K562 (cell line): ENCODE measurements around the gene NEUROG1. TPM values are rescaled to one million over a fixed set of nuclear protein-coding genes. Genes with fewer than 3 reads are reported as not detected.

ENCODE experiments used
- ATAC-seq: fragments of 200-7000 bp; cut with Tn5 transposase; 3 replicates; pipeline ENCODE4 v1.9.1; 2020; ENCODE audit warnings: moderate library complexity
- BruUV-seq: library from RNA; stranded (reverse); fragments of 400-500 nt; replicated peaks from 2 replicates; lab custom pipeline; 2021; lab: Mats Ljungman, UMichigan
- CTCF ChIA-PET: fragments of 300-600 bp; formaldehyde crosslinking; extraction: SDS; loops from one replicate; lab custom pipeline; 2021; ENCODE audit warnings: low intra/inter-chr PET ratio; lab: Yijun Ruan, JAX
- POLR2A ChIA-PET: fragments of 300-600, 350-650 bp; sonication (Branson Sonifier 250); formaldehyde crosslinking; extraction: SDS; loops from one replicate; lab custom pipeline; 2021; ENCODE audit warnings: antibody characterized with exemption, inconsistent platforms; lab: Yijun Ruan, JAX
- DNase-seq, 4 experiments: peaks; one replicate each; pipeline versions ENCODE4 v3.0.0 to v3.0.0-alpha.2; 2011 to 2018; ENCODE audit warnings: low spot score in 3 of 4, mixed read lengths in 3 of 4; ENCODE audit errors: extremely low read depth in 1 of 4
- FAIRE-seq: peaks from 2 replicates; lab custom pipeline; 2011; peaks lifted over from hg19 to GRCh38; lab: Jason Lieb, UNC
- H2AFZ ChIP-seq: 2 replicates; pipeline ENCODE4 v1.6.0; 2011; ENCODE audit warnings: low read depth, low read length, control low read depth, inconsistent platforms
- H3K27ac ChIP-seq: fragments of 200-600 bp; 3 replicates; pipeline ENCODE4 v1.8.0; 2011; ENCODE audit warnings: low read depth, mild to moderate bottlenecking, control low read depth, inconsistent platforms, low read length, moderate library complexity, mixed read lengths; ENCODE audit errors: extremely low read depth
- H3K27me3 ChIP-seq, 2 experiments: fragments of 300-600 bp in 1 of 2; 2 replicates in 1 of 2; 3 replicates in 1 of 2; pipeline versions ENCODE4 v1.6.0 to v1.8.0; 2011; ENCODE audit warnings: inconsistent platforms in 2 of 2, low read length in 2 of 2, mild to moderate bottlenecking in 1 of 2, mixed read lengths in 1 of 2, moderate library complexity in 1 of 2; ENCODE audit not compliant: control insufficient read depth in 2 of 2, insufficient read depth in 2 of 2
- H3K36me3 ChIP-seq: fragments of 300-600 bp; 3 replicates; pipeline ENCODE4 v1.8.0; 2011; ENCODE audit warnings: mild to moderate bottlenecking, low read length, inconsistent platforms; ENCODE audit not compliant: control insufficient read depth, insufficient read depth
- H3K4me1 ChIP-seq, 2 experiments: fragments of 200-600 bp in 1 of 2; replicated peaks in 1 of 2; 2 replicates in 1 of 2; 3 replicates in 1 of 2; pipeline versions ENCODE4 v1.5.1 to v1.8.0; 2011; ENCODE audit warnings: inconsistent platforms in 2 of 2, low read length in 2 of 2, mild to moderate bottlenecking in 1 of 2, mixed read lengths in 1 of 2, moderate library complexity in 1 of 2; ENCODE audit not compliant: control insufficient read depth in 2 of 2, insufficient read depth in 2 of 2
- H3K4me2 ChIP-seq: 2 replicates; pipeline ENCODE4 v1.6.1; 2011; ENCODE audit warnings: low read length, control low read depth, inconsistent platforms, mixed read lengths; ENCODE audit not compliant: insufficient read depth
- H3K4me3 ChIP-seq: fragments of 200-600 bp; sonication (generic), shearing (Covaris generic); 2 replicates; pipeline ENCODE4 v1.5.1; 2016; ENCODE audit warnings: control low read depth, inconsistent platforms
- H3K79me2 ChIP-seq: fragments of 200-600 bp; 3 replicates; pipeline ENCODE4 v1.8.0; 2011; ENCODE audit warnings: low read length, inconsistent platforms; ENCODE audit not compliant: control insufficient read depth, insufficient read depth
- H3K9ac ChIP-seq, 2 experiments: 2 replicates each; pipeline versions ENCODE4 v1.6.0 to v1.6.1; 2011; ENCODE audit warnings: low read depth in 2 of 2, low read length in 2 of 2, control low read depth in 1 of 2, inconsistent platforms in 1 of 2, mild to moderate bottlenecking in 1 of 2, mixed read lengths in 1 of 2; ENCODE audit not compliant: insufficient read depth in 1 of 2
- H3K9me1 ChIP-seq: one replicate; pipeline ENCODE4 v1.6.0; 2011; ENCODE audit warnings: inconsistent platforms, mild to moderate bottlenecking, low read length, moderate library complexity; ENCODE audit not compliant: control insufficient read depth, insufficient read depth
- H3K9me3 ChIP-seq: replicated peaks from 2 replicates; pipeline ENCODE4 v1.5.1; 2011; ENCODE audit warnings: low read depth, low read length, inconsistent platforms; ENCODE audit not compliant: control insufficient read depth, insufficient read depth
- H4K20me1 ChIP-seq: replicated peaks from 2 replicates; pipeline ENCODE4 v1.6.1; 2011; ENCODE audit warnings: low read length, inconsistent platforms, mixed read lengths; ENCODE audit not compliant: control insufficient read depth, insufficient read depth
- DNMT1 ChIP-seq: fragments of 450-650 bp; IDR thresholded peaks from 2 replicates; pipeline ENCODE4 v1.6.1; 2016; ENCODE audit warnings: antibody characterized with exemption, mild to moderate bottlenecking
- NR1H2 ChIP-seq: sonication (generic); formaldehyde crosslinking; IDR thresholded peaks from 2 replicates; pipeline ENCODE4 v1.4.0; 2020; ENCODE audit warnings: mild to moderate bottlenecking, missing genetic modification reagents
- POLR2G ChIP-seq: fragments of 200-400 bp; formaldehyde crosslinking; IDR thresholded peaks from 2 replicates; pipeline ENCODE4 v1.6.1; 2017; ENCODE audit warnings: low read depth, mild to moderate bottlenecking, antibody characterized with exemption, low read length, moderate library complexity
- PYGO2 ChIP-seq: fragments of 450-650 bp; IDR thresholded peaks from 2 replicates; pipeline ENCODE4 v1.6.1; 2016; ENCODE audit warnings: mild to moderate bottlenecking, missing genetic modification characterization, moderate library complexity, missing compliant biosample characterization
- ZNF316 ChIP-seq: fragments of 450-650 bp; IDR thresholded peaks from 2 replicates; pipeline ENCODE4 v1.6.1; 2016
- ZNF384 ChIP-seq: IDR thresholded peaks from 2 replicates; pipeline ENCODE4 v1.6.1; 2012; ENCODE audit warnings: low read depth, low read length, improper control_type of control experiment
- WGBS: fragments of 100-300 bp; shearing (Covaris generic); methylation state at CpG from one replicate; pipeline ENCODE4 v1.1.6; 2016; ENCODE audit warnings: low coverage, mixed read lengths; ENCODE audit not compliant: insufficient coverage; ENCODE audit errors: missing lambda C conversion rate; 5-methylcytosine and 5-hydroxymethylcytosine counted together
- in situ Hi-C: fragments of 300-500 bp; cut with MboI; formaldehyde crosslinking; loops from 4 replicates; pipeline ENCODE4 v1.15.0; 2018; ENCODE audit warnings: inconsistent platforms, mixed read lengths
- intact Hi-C: fragments of 100-400 bp; cut with micrococcal nuclease; formaldehyde crosslinking; loops from 2 replicates; pipeline ENCODE4 v1.14.2; 2022
- polyA plus RNA-seq, 8 experiments: library from polyadenylated mRNA; depleted of rRNA in 4 of 8; stranded (reverse) in 5 of 8; unstranded in 3 of 8; fragments of >200 nt; fragmentation: Nextera tagmentation in 2 of 8; fragmentation: Illumina TruSeq in 1 of 8; extraction: Ambion mirVana in 2 of 8; extraction: Trizol in 1 of 8; gene quantifications; 2 replicates each; pipeline versions ENCODE4 v1.2.1 to v1.2.3, GENCODE V29; 2011 to 2014; ENCODE audit warnings: inconsistent platforms in 1 of 8, missing spikeins in 1 of 8
- total RNA-seq, 7 experiments: library from RNA; depleted of rRNA in 6 of 7; stranded (reverse); fragments of >200 nt in 6 of 7; fragmentation: Illumina TruSeq in 2 of 7; extraction: Trizol in 2 of 7; gene quantifications; 2 replicates each; pipeline versions ENCODE4 v1.2.1 to v1.2.3, GENCODE V29; 2011 to 2021; ENCODE audit warnings: low replicate concordance in 1 of 7
- TF ChIP-seq, protein P1 (sequence below): fragments of 450-650 bp; formaldehyde crosslinking; IDR thresholded peaks from 2 replicates; pipeline ENCODE4 v1.4.0; 2022; ENCODE audit warnings: missing genetic modification characterization
- TF ChIP-seq, protein P2 (sequence below), 3 experiments: fragments of 200-800 bp in 1 of 3; sonication (Bioruptor generic) in 1 of 3; sonication (generic) in 1 of 3; formaldehyde crosslinking in 1 of 3; IDR thresholded peaks; 2 replicates each; pipeline versions ENCODE4 v1.6.1 to v1.8.0; 2016 to 2022; ENCODE audit warnings: mild to moderate bottlenecking in 2 of 3, missing compliant biosample characterization in 2 of 3, missing genetic modification characterization in 2 of 3, missing genetic modification reagents in 1 of 3
- TF ChIP-seq, protein P3 (sequence below): fragments of 250-450 bp; sonication (Bioruptor Pico); IDR thresholded peaks from 2 replicates; pipeline ENCODE4 v1.9.0; 2021; ENCODE audit warnings: mild to moderate bottlenecking, inconsistent platforms
- TF ChIP-seq, protein P4 (sequence below): fragments of 450-650 bp; conservative IDR thresholded peaks from 2 replicates; pipeline ENCODE4 v1.6.1; 2016; ENCODE audit warnings: missing genetic modification characterization, low read depth, mild to moderate bottlenecking, control low read depth, missing compliant biosample characterization
- TF ChIP-seq, protein P5 (sequence below): fragments of 200-800 bp; sonication (Bioruptor generic); IDR thresholded peaks from 2 replicates; pipeline ENCODE4 v1.6.1; 2017; ENCODE audit warnings: missing genetic modification characterization, missing compliant biosample characterization

The NEUROG1 gene
- total and polyA plus RNA-seq, 9 of the 15 experiments (the other 6 are each of a cell fraction or from before 2014, with no cell fraction given): not detected

DNA sequence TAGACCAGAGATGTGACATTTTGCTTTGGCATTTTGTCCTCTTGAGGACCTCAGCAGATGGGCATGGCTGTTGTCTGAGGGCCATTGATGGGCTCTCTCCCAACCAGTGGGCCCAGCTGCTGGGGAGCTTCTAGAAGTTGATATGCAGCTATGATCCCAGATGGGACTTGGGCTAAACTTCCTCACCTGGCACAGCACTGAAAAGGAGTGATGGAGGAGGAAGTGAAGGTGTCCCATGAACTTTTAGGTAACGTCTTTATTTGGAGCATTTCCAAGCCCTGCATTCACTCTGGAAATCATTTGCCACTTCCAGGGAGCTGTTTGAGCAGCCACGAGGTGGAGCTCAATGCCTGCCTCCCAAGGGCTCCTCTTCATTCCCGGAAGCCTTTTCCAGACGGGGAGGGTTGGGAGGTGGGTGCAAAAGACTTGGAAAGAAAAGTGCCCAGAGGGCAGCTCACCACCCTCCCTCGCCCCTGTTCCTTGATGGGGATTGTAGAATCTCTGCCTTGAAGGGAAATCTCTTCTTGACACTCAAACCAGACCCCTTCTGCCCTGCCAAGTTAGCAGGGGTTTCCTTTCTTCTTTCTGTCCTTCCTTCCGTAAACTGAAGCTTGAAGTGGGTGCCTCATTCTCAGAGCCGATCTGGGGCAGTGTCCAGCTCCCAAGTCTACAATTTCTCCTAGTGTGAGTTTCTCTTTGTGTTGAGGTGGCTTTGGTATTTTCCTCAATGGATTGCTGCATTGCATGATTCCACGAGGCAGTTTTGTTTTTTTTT is 18.1 kb upstream of the NEUROG1 start:
- Histone ChIP-seq H4K20me1 (peaks cover 3% of the 10 kb centered on the region; the same call in 1 of the 2 replicates), H3K79me2 (no peaks in the 10 kb centered on the region), H3K9me3 (no peaks in the 10 kb centered on the region), H3K4me3 (no peak overlapping the region), H3K9ac (peak overlapping the region in 1 of 2 experiments; percentile 33; a peak in 1 of 4 replicates), H3K4me1 (peaks cover 3% of the 10 kb centered on the region in 2 experiments; a peak in 2 of 5 replicates), H3K9me1 (no peaks in the 10 kb centered on the region), H3K36me3 (no peaks in the 10 kb centered on the region), H2AFZ (peak overlapping the region; percentile 89), H3K27ac (no peak overlapping the region; the same call in 2 of the 3 replicates), H3K4me2 (peak overlapping the region; percentile 75), H3K27me3 (peaks cover 0 to 5% of the 10 kb centered on the region in 2 experiments; a peak in 1 of 5 replicates)
- no TSS peak for BruUV-seq
- intact Hi-C loops: loop anchor here (2.0 to 5.0 kb wide), 2 partner anchors 47 to 277 kb away; no protein-coding TSS in a partner anchor
- ChIA-PET CTCF (interaction anchor here (0.7 to 3.3 kb wide), 5 partner anchors 20 to 276 kb away, joined by 3 to 14 read pairs (median 6); no protein-coding TSS in a partner anchor), POLR2A (interaction anchor here (1.0 to 3.5 kb wide), 3 partner anchors 8 to 91 kb away, joined by 3 to 28 read pairs (median 6); no protein-coding TSS in a partner anchor)
- FAIRE-seq (peak; percentile 54), ATAC-seq (peak; percentile 80), DNase-seq (peak; percentile 35 to 56 (median 46))
- in situ Hi-C loops: loop anchor here (5.0 kb wide), 1 partner anchor 87 kb away; no protein-coding TSS in a partner anchor
- WGBS: 8% methylated on average over 6 of the region's 8 CpGs
- TF ChIP-seq PYGO2: no peak
- TF ChIP-seq, protein P1, sequence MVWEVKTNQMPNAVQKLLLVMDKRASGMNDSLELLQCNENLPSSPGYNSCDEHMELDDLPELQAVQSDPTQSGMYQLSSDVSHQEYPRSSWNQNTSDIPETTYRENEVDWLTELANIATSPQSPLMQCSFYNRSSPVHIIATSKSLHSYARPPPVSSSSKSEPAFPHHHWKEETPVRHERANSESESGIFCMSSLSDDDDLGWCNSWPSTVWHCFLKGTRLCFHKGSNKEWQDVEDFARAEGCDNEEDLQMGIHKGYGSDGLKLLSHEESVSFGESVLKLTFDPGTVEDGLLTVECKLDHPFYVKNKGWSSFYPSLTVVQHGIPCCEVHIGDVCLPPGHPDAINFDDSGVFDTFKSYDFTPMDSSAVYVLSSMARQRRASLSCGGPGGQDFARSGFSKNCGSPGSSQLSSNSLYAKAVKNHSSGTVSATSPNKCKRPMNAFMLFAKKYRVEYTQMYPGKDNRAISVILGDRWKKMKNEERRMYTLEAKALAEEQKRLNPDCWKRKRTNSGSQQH (CRISPR knock-in tag): no peak
- no peak for TF ChIP-seq ZNF316
- TF ChIP-seq ZNF384: 0 out of 2 replicates have a peak, but pooled peaks have one; percentile 25
- no peak for TF ChIP-seq NR1H2 (CRISPR knock-in tag)
- TF ChIP-seq, protein P2, sequence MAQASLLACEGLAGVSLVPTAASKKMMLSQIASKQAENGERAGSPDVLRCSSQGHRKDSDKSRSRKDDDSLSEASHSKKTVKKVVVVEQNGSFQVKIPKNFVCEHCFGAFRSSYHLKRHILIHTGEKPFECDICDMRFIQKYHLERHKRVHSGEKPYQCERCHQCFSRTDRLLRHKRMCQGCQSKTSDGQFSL (CRISPR knock-in tag; IDR thresholded peaks at IDR 0.05): no peak
- TF ChIP-seq, protein P2 (tag; IDR thresholded peaks at IDR 0.05): no peak
- TF ChIP-seq, protein P3, sequence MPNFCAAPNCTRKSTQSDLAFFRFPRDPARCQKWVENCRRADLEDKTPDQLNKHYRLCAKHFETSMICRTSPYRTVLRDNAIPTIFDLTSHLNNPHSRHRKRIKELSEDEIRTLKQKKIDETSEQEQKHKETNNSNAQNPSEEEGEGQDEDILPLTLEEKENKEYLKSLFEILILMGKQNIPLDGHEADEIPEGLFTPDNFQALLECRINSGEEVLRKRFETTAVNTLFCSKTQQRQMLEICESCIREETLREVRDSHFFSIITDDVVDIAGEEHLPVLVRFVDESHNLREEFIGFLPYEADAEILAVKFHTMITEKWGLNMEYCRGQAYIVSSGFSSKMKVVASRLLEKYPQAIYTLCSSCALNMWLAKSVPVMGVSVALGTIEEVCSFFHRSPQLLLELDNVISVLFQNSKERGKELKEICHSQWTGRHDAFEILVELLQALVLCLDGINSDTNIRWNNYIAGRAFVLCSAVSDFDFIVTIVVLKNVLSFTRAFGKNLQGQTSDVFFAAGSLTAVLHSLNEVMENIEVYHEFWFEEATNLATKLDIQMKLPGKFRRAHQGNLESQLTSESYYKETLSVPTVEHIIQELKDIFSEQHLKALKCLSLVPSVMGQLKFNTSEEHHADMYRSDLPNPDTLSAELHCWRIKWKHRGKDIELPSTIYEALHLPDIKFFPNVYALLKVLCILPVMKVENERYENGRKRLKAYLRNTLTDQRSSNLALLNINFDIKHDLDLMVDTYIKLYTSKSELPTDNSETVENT: no peak
- TF ChIP-seq, protein P4, sequence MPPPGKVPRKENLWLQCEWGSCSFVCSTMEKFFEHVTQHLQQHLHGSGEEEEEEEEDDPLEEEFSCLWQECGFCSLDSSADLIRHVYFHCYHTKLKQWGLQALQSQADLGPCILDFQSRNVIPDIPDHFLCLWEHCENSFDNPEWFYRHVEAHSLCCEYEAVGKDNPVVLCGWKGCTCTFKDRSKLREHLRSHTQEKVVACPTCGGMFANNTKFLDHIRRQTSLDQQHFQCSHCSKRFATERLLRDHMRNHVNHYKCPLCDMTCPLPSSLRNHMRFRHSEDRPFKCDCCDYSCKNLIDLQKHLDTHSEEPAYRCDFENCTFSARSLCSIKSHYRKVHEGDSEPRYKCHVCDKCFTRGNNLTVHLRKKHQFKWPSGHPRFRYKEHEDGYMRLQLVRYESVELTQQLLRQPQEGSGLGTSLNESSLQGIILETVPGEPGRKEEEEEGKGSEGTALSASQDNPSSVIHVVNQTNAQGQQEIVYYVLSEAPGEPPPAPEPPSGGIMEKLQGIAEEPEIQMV: no peak
- no peak for TF ChIP-seq DNMT1
- TF ChIP-seq, protein P5, sequence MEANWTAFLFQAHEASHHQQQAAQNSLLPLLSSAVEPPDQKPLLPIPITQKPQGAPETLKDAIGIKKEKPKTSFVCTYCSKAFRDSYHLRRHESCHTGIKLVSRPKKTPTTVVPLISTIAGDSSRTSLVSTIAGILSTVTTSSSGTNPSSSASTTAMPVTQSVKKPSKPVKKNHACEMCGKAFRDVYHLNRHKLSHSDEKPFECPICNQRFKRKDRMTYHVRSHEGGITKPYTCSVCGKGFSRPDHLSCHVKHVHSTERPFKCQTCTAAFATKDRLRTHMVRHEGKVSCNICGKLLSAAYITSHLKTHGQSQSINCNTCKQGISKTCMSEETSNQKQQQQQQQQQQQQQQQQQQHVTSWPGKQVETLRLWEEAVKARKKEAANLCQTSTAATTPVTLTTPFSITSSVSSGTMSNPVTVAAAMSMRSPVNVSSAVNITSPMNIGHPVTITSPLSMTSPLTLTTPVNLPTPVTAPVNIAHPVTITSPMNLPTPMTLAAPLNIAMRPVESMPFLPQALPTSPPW: 0 out of 2 replicates have a peak, but pooled peaks have one; percentile 38
- no peak for TF ChIP-seq POLR2G
